GM19324 (cell line): Measurements from ENCODE around the gene TBC1D4.
"Not testable (repeated sequence)": the region's sequence is repeated elsewhere in the genome, so short reads cannot be mapped to it uniquely, and the experiment has no call there.

Experiments
- ATAC-seq: cut with Tn5 transposase; IDR thresholded peaks from one replicate; pipeline ENCODE4 v1.9.1; 2021; ENCODE audit warnings: mild to moderate bottlenecking, moderate library complexity; ENCODE audit not compliant: unreplicated experiment, low FRiP score

The TBC1D4 gene

DNA sequence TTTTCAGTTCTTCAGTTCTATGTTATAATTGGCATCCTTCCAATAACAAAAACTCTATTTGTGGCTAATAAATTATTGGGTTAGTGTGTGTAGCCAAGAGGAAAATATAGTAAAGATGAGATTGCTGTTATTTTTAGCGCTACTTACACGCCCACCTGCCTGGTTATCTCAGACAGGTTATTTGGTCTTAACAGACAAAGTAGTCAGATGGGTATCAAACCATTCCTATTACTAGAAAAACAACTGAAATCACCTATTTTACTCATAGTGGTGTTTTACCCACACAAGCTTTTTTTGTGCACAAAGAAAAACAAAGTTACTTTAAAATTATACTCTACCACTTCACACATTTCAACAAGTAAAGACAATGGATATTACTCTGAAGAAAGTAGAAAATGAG, 151.2 kb downstream of the TBC1D4 start:
- ATAC-seq, result no peak

DNA sequence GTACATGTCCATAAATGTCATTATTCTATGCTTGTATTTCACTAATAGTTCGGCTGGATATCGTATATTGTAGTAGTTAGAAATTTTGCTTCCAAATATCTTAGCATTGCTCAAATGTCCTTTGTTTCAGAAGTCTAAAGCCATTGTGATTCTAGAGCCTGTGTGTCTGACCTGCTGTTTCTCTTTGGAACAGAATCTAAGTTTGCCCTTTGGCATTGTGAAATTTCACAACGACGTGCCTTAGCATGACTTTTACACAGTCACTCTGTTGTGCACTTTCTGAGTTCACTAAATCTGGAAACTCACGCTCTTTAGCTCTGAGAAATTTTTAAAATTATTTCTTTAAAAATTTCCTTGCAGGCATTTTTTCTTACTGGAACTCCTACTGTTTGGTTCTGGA, 152.2 kb downstream of the TBC1D4 start:
- no peak for ATAC-seq

DNA sequence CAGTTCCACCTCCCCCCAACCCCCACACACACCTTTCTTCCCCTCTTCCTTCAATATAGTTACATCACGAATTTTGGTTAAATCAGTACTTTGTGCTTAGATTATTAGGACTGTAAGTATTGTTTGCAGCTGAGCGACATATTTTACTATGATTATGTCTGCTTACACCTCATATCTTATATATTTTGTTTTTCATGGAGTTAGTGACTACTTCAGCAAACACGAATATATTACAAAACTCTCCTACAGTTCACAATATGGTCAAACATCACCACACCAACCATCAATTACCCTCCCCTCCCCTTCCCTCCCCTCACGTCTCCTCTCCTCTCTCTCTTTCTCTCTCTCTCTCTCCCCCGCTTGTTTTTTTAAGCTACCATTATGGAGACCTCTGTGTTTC, 152.9 kb downstream of the TBC1D4 start:
- no peak for ATAC-seq

DNA sequence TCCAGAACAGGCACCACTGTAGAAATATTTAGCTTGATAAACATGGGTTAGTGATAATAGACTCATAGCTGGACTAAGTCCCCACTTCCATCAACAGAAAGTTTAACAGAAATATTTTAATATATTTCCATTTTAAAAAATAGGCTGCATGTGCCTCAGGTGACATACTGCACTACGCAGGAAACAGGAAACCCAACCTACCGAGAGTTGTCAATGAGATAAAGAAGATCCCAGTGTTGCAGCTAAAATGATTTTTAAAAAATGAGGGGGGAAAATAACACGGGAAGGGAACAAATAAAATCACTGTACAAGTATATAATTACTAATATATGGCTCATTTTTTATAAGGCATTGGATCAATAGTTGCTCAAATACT, 154.8 kb downstream of the TBC1D4 start:
- no peak for ATAC-seq

DNA sequence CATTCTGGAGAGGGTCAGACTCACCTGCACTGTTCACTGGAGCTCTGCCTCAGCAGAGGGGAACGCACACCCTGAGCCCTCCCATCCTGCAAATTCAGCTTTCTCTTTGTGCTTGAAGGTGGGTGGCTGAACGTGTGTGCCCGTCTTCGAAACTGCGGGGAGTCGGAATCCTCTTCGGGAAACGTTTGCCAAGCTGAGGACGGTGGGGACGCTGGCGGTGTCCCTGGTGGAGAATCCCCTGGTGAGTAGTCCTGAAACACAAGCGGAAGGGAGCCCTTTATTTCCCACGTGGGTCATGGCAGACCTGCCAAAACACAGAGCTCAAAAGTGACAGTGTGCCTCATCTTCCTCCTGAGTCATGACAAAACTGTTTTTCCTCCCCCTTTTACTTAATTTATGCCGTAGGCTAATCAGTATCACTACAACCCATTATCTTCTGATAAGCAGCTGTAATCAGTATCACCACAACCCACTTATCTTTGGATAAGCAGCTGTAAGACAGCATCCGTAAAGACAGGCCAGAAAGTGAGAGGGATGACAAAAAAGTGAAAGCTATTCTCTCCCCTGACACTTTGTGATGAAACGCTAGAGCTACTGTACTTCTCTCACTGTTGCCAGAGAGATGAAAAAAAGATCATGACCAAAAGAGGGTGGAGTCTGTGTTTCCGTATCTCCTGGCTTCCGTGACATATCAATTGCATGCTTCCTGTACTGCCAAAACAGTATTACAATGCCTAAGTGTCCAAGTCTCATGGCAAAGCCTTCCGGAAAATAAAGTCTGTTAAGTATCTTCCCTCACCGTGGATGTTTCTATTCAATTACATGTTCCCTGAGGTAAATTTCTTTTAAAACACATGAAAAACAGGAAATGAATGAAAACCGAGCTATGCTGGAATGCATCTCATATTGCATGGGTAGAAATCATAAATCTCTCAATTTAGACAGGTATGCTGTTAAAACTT, 155.5 kb downstream of the TBC1D4 start:
- ATAC-seq, result peak; percentile 80

DNA sequence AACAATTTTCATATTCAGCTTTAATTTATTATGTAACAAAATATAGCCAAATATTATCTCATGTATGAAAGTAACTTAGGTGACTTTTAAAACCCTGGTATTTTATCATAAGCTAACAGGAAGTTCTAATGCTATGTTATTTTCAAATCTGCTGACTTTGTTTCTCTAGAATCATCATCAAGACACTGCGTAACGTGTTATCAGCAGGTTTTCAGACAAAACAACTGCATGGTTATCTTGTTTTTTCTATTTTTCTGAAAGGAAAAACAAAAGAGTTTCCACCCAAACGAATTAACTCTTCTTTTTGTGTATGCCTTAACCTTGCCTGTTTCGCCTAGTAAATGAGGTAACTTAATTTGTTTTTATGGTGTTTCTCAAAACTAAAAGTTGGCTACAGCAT, 156.3 kb downstream of the TBC1D4 start:
- no peak for ATAC-seq

DNA sequence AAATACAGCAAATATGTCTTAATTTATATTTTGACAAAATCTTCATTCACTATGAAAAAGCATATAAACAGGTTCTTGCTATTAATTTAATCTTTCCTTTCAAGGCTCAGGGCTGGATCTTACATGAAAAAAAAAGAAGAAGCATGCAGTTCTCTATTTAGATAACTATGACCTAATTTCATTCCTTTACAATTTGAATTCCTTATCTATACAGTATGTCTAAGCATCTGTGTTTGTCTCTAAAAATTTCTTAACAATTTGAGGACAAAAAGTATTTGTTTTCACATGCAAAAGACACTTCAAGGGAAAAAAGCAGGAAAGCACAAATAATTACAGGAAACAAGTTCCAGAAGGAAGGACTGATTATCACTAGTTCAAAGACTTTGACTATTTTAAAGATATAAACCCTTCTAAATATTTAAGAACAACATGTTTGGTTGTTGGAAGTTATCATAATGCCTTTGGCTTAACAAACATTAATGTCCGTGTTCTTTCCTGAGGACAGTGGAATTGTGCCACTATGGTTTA, 157.5 kb downstream of the TBC1D4 start:
- ATAC-seq, result no peak

DNA sequence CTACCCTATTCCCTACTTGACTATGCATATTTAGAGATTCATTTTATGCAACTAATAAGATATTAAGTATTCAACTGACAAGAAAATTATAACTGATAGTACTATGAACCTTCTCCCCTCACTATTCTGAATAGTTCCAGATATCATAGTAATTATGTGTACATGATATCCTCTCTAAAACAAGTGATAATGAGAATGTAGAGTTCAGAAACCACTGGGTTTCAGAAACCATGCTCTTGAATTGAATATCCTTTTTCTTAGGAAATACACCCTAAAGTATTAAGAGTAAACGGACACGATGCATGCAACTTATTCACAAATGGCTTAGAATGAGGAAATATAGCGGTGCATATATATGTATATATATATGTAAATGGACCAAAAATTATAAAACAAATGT, 160.9 kb downstream of the TBC1D4 start:
- no peak for ATAC-seq

DNA sequence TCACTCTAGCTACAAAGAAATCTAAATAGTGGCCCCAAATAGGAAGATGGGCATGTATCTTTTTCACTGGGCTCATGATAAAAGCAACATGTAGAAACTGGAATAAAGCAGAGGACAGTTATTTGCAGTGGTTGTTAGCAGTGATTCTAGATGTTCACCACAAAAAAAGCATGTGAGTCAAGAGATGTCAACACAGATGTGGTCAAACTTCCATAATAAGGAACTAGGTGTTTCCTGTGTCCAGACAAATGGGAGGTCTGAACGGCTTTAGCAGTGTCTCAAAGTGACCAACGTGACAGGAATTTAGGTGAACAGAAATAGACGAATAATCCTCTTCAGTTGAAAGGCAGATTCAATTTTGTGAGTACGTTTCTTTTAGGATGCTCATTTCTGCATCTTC, 162.7 kb downstream of the TBC1D4 start:
- ATAC-seq, result no peak

DNA sequence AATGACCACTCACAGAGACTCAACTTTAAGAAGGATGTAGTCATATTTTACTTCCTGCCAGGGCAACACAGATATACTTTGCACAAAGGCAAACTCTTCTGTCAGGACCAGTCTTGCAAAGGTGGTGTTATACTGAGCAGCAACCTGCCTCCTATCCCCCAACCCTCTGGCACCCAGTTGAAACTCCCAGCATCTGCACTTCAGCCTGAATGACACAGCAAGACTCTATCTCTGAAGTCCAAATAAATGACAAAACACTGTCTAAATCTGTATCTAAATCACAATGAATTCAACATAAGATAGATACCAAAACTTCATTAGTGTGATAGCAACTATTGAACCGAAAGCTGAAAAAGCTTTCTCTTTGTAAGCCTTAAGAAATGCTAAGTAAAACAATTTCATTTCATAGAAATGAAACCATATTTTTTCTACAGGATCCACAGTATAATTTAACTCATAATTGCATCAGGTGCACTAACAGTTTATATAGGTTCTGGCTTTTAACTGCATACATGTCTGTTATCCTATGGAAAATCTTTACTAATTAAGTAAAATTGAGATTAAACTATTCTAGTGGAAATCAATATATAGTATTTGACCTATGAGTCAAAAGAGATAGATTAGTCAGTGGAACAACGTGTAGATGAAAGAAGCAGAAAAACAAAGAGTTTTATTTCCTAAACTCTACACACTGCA, 163.7 kb downstream of the TBC1D4 start:
- ATAC-seq, result no peak

DNA sequence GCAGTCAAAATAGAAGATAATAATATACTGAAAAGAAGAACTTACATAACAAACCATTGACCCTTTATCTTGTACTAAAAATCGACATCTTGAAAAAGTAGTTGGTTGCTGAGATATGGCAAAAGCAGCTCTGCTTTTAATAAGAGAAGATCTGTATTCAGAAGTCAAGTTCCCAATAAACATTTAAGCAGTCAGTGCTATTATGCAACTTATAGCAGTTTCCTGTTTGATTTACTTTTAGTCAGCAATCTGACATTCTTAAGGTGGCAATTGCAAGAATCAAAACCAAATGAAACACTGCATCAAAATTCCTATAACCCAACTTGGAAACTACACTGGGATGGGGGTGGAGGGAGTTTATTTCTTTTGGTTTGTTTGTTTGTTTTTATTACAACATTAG, 165.5 kb downstream of the TBC1D4 start:
- no peak for ATAC-seq

DNA sequence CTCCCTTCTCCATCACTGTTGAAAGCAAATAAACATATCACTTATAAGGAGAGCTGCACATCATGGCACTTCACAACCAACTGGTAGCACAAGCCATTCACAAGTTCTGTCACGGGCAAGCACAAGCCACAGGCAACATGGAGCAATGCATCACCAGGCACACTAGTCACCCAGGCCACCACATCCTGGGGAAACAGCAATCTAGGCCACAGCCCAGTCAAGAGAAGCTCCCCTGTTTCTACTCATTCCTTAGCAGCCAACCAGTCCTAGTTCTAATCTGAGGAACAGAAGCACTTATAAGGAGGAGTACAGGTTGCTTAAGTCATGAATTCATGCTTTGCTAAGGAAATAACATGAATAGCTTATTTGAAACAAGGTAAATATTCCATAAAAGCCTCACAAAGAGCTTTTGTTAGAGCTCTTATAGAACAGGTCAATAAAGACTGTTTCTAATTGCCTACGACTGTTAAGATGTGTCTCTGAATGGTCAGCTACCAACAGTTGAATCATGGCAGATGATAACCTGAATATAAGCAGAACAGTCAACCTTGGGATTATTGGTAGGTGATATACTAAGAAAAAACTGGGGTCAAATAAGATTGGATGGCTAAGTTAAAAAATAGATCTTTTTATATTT, 169.0 kb downstream of the TBC1D4 start:
- ATAC-seq, result peak; percentile 34

DNA sequence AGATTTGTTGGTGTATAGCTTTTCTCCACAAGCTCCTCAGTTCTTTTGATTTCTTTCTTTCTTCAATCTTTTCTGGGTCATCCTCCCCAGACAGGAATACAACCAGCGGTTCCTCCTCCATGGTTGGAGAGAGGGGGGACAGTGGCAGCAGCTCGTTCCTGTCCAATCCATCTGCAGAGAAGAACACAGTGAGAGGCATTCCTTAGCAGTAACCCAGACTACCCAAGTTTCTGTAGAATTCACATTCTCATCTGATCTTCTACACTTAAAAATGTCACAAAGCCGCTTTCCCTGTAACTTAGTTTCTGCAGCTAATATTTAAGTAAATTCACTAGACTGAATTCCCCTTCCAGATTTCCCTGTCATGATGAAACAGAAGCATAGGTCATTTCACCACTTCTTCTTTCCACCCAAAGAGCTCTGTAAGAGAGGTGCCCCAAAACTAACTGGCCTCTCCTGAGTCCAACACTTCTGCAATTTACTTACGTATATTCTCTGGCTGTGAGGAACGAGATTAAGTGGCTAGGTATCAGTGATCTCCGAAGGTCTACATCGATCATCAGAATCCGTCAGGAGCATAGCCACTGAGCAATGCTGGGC, 171.9 kb downstream of the TBC1D4 start:
- ATAC-seq, result peak; percentile 42

DNA sequence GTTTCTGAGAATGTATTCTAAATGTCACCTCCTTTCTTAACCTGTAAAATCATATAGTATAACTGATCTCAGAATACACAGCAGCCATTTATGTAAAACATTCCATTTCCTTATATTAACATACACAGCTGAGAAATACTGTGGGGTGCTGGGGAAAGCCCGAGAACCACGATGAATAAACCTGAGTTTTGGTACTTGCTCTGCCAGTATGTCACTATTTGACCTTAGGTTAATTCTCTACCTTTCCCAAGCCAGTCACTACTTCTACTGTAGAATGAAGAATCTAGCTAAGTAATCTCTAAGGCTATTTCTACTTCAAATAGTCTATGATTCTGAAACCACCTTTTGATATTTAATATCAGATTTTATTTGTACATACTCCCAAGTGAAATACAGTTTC, 173.7 kb downstream of the TBC1D4 start:
- peak; percentile 44 for ATAC-seq

DNA sequence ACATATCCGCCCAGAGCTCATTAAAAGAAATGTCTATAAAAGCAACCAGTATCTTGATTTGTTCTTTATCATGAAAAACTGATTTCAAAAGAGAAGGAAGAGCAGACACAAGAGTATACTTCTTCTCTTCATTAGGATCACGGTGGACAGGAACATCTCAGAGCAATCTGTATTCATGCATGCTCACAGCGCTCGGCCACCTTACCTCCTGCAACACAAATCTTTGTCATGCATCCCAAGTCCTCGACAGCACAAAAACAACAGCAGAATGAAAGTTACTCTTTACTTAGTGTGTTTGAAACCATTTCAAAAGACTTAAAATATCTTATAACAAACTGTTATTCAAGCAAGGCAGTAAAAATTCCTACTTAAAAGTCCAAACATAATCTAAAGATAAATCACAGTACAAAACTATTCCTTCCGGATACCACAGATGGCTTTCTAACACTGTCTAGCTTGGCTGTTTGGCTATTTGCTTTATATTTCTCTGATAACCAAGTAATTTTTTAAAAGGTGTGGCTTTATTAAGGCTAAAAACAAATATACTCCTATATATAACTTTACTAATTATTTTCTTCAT, 174.5 kb downstream of the TBC1D4 start:
- no peak for ATAC-seq

DNA sequence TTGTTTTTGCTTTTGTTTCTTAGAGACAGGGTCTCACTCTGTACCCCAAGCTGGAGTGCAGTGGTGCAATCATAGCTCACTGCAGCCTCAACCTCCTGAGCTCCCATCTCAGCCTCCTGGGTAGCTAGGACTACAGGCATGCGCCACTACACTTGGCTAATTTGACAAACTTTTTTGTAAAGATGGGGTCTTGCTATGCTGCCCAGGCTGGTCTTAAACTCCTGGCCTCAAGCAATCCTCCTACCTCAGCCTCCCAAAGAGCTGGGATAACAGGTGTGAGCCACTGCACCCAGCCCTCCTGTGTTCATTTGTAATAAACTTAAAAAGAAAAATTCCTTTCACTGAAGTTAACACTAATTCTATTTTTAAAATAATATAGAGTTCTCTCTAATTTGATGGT, 175.0 kb downstream of the TBC1D4 start:
- ATAC-seq, result not testable (repeated sequence)

DNA sequence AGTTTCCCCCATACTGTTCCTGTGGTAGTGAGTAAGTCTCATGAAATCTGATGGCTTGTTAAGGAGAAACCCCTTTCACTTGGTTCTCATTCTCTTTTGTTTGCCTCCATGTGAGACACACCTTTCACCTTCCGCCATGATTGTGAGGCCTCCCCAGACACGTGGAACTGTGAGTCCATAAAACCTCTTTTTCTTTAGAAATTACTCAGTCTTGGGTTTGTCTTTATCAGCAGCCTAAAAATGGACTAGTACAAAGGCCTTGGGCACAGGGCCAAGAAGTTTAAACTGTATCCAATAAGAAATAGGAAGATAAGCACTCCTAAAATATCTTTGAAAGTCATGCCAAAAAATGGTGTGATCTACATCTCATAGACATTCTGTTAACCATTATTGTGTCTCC, 176.9 kb downstream of the TBC1D4 start:
- ATAC-seq, result no peak

DNA sequence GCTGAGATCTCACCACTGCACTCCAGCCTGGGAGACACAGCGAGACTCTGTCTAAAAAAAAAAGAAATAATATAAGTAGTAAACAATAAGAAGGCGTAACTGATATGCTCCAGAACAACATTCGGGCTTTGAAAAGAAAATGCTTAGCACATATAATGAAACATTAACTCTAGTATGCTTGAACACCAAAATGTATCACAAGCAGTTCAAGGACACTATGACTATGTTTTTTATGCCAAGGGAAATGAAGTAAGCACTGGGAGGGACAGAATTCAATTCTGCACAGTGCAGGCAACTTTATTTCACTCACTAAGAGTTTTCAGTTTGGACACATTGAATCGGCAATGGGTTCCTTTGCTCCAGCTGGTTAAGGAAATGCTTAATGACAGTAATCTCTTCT, 178.7 kb downstream of the TBC1D4 start:
- no peak for ATAC-seq

DNA sequence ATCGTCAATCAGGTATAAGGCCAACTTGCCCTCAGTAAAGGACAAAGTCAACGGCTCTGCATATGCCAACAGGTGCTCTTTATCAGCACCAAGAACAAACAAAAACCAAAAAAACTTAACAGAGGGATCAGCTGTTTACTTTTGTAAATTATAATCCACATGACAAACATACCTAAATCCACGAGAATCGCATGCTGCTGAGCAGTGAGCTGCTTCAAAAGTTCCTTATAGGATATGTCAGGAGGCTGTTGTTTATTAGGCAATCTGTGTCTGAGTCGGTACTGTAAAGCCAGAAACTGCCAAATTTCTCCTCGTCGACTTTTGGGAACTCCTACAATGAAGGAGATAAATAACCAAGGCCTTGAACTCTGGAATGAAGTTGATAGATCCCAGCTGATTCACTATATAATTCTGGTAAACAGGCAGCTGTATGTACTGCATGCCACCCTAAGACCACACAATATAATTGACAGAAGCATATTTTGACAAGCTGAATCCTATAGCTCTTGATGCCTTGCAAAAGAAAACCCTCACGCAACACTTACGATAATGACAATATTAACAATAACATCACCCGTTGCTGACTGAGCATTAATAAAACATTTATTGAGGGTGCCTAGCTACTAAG, 179.8 kb downstream of the TBC1D4 start:
- no peak for ATAC-seq
